ENCODE results near the gene ISLR2. TPM values are rescaled to one million over a fixed set of nuclear protein-coding genes. Genes with fewer than 3 reads are reported as not detected.

ISLR2 gene
- total and polyA plus RNA-seq, 4 donors, result 0.03 TPM; not detected in 3

DNA sequence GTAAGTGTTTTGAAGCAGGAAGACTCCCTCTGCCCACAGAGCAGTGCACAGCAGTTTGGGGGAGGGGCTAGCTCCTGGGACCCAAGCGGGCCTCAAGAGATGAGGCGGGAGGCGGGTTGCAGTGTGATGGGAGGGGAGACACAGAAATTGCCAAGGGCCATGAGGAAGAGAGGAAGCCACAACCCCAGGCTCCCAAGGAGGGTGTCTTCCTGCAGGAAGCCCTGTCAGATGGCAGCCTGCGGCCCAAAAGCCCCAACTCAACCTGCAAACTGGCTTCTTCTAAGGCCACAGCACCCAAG is 7.3 kb upstream of the ISLR2 start:
- H3K27ac ChIP-seq (ENCODE audit: low read depth in 1 of 2, low read length in 2 of 2), result no peak overlapping the region
- H3K4me1 ChIP-seq (ENCODE audit: control insufficient read depth in 4 of 4, insufficient read depth in 4 of 4, low read length in 3 of 4), result peaks cover under 1 to 9% (median 7%) of the 10 kb centered on the region in 4 donors
- no peak for TF ChIP-seq GABPA (IDR thresholded peaks at IDR 0.05 in 1 of 2, conservative IDR thresholded peaks at IDR 0.05 in 1 of 2)
- TF ChIP-seq RXRA (IDR thresholded peaks at IDR 0.05), result no peak
- TF ChIP-seq, protein P1, sequence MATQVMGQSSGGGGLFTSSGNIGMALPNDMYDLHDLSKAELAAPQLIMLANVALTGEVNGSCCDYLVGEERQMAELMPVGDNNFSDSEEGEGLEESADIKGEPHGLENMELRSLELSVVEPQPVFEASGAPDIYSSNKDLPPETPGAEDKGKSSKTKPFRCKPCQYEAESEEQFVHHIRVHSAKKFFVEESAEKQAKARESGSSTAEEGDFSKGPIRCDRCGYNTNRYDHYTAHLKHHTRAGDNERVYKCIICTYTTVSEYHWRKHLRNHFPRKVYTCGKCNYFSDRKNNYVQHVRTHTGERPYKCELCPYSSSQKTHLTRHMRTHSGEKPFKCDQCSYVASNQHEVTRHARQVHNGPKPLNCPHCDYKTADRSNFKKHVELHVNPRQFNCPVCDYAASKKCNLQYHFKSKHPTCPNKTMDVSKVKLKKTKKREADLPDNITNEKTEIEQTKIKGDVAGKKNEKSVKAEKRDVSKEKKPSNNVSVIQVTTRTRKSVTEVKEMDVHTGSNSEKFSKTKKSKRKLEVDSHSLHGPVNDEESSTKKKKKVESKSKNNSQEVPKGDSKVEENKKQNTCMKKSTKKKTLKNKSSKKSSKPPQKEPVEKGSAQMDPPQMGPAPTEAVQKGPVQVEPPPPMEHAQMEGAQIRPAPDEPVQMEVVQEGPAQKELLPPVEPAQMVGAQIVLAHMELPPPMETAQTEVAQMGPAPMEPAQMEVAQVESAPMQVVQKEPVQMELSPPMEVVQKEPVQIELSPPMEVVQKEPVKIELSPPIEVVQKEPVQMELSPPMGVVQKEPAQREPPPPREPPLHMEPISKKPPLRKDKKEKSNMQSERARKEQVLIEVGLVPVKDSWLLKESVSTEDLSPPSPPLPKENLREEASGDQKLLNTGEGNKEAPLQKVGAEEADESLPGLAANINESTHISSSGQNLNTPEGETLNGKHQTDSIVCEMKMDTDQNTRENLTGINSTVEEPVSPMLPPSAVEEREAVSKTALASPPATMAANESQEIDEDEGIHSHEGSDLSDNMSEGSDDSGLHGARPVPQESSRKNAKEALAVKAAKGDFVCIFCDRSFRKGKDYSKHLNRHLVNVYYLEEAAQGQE (IDR thresholded peaks at IDR 0.05), result no peak
- no peak for TF ChIP-seq FOXA2 (IDR thresholded peaks at IDR 0.05)
- TF ChIP-seq, protein P2, sequence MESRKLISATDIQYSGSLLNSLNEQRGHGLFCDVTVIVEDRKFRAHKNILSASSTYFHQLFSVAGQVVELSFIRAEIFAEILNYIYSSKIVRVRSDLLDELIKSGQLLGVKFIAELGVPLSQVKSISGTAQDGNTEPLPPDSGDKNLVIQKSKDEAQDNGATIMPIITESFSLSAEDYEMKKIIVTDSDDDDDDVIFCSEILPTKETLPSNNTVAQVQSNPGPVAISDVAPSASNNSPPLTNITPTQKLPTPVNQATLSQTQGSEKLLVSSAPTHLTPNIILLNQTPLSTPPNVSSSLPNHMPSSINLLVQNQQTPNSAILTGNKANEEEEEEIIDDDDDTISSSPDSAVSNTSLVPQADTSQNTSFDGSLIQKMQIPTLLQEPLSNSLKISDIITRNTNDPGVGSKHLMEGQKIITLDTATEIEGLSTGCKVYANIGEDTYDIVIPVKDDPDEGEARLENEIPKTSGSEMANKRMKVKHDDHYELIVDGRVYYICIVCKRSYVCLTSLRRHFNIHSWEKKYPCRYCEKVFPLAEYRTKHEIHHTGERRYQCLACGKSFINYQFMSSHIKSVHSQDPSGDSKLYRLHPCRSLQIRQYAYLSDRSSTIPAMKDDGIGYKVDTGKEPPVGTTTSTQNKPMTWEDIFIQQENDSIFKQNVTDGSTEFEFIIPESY (IDR thresholded peaks at IDR 0.05), result no peak
- TF ChIP-seq, protein P3, sequence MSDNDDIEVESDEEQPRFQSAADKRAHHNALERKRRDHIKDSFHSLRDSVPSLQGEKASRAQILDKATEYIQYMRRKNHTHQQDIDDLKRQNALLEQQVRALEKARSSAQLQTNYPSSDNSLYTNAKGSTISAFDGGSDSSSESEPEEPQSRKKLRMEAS (IDR thresholded peaks at IDR 0.05), result no peak
- no peak for TF ChIP-seq EGR1 (IDR thresholded peaks at IDR 0.05; ENCODE audit: low read depth in 2 of 2)
- TF ChIP-seq FOXA1 (IDR thresholded peaks at IDR 0.05), result no peak
- DNase-seq (ENCODE audit: low spot score), result no peak
- 76% methylated on average over 4 of the region's 4 CpGs for WGBS
- H3K9ac ChIP-seq (ENCODE audit: low read depth in 1 of 2, low read length in 2 of 2), result no peak overlapping the region
- H3K36me3 ChIP-seq (ENCODE audit: control insufficient read depth in 4 of 4, insufficient read depth in 3 of 4, low read depth in 1 of 4, low read length in 3 of 4), result no peaks in the 10 kb centered on the region
- H3K27me3 ChIP-seq (ENCODE audit: control insufficient read depth in 4 of 4, insufficient read depth in 4 of 4, low read length in 3 of 4), result no peaks in the 10 kb centered on the region
- H3K9me3 ChIP-seq (ENCODE audit: control insufficient read depth in 4 of 4, low read length in 3 of 4), result no peaks in the 10 kb centered on the region
- H3K4me3 ChIP-seq (ENCODE audit: low read depth in 1 of 3, low read length in 3 of 3), result no peak overlapping the region

DNA sequence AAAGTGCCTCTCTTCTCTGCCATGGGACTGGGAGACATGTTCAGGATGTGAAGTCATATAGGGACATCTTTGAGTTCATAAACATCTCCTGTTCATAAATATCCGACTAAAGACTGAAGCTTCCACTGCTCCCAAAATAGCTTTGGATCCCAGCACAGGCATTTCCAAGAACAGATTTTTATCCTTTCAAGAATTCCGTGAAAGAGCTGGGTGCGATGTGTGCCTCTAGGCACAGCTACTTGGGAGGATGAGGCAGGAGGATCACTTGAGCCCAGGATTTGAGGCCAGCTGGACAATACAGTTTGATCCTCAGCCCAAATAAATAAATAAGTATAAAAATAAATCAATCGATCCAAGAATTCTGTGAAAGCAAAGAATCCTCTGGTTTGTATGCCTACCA is 6.7 kb upstream of the ISLR2 start:
- Histone ChIP-seq H3K4me1 (ENCODE audit: control insufficient read depth in 4 of 4, insufficient read depth in 4 of 4, low read length in 3 of 4) (peaks cover 3 to 15% (median 12%) of the 10 kb centered on the region in 4 donors), H3K27me3 (ENCODE audit: control insufficient read depth in 4 of 4, insufficient read depth in 4 of 4, low read length in 3 of 4) (no peaks in the 10 kb centered on the region), H3K9ac (ENCODE audit: low read depth in 1 of 2, low read length in 2 of 2) (no peak overlapping the region), H3K36me3 (ENCODE audit: control insufficient read depth in 4 of 4, insufficient read depth in 3 of 4, low read depth in 1 of 4, low read length in 3 of 4) (no peaks in the 10 kb centered on the region), H3K9me3 (ENCODE audit: control insufficient read depth in 4 of 4, low read length in 3 of 4) (no peaks in the 10 kb centered on the region), H3K27ac (ENCODE audit: low read depth in 1 of 2, low read length in 2 of 2) (no peak overlapping the region), H3K4me3 (ENCODE audit: low read depth in 1 of 3, low read length in 3 of 3) (no peak overlapping the region)
- no peak for DNase-seq (ENCODE audit: low spot score)
- TF ChIP-seq, protein P4, sequence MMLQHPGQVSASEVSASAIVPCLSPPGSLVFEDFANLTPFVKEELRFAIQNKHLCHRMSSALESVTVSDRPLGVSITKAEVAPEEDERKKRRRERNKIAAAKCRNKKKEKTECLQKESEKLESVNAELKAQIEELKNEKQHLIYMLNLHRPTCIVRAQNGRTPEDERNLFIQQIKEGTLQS (IDR thresholded peaks at IDR 0.05), result no peak
- TF ChIP-seq JUND (IDR thresholded peaks at IDR 0.05) (no peak), HNF4A (conservative IDR thresholded peaks at IDR 0.05) (no peak), YY1 (IDR thresholded peaks at IDR 0.05) (no peak), GABPA (IDR thresholded peaks at IDR 0.05 in 1 of 2, conservative IDR thresholded peaks at IDR 0.05 in 1 of 2) (no peak), NR2F2 (IDR thresholded peaks at IDR 0.05) (no peak), HNF4G (IDR thresholded peaks at IDR 0.05) (no peak), FOXA1 (IDR thresholded peaks at IDR 0.05) (no peak), EGR1 (IDR thresholded peaks at IDR 0.05; ENCODE audit: low read depth in 2 of 2) (no peak), RAD21 (IDR thresholded peaks at IDR 0.05) (no peak)
- TF ChIP-seq, protein P1 (IDR thresholded peaks at IDR 0.05), result no peak
- TF ChIP-seq, protein P3 (IDR thresholded peaks at IDR 0.05), result no peak
- TF ChIP-seq, protein P5, sequence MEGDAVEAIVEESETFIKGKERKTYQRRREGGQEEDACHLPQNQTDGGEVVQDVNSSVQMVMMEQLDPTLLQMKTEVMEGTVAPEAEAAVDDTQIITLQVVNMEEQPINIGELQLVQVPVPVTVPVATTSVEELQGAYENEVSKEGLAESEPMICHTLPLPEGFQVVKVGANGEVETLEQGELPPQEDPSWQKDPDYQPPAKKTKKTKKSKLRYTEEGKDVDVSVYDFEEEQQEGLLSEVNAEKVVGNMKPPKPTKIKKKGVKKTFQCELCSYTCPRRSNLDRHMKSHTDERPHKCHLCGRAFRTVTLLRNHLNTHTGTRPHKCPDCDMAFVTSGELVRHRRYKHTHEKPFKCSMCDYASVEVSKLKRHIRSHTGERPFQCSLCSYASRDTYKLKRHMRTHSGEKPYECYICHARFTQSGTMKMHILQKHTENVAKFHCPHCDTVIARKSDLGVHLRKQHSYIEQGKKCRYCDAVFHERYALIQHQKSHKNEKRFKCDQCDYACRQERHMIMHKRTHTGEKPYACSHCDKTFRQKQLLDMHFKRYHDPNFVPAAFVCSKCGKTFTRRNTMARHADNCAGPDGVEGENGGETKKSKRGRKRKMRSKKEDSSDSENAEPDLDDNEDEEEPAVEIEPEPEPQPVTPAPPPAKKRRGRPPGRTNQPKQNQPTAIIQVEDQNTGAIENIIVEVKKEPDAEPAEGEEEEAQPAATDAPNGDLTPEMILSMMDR (IDR thresholded peaks at IDR 0.05; ENCODE audit: low read depth, low read length, missing input control), result no peak
- TF ChIP-seq, protein P2 (IDR thresholded peaks at IDR 0.05), result no peak
- 77% methylated on average over 4 of the region's 4 CpGs for WGBS
